ENCODE data around the gene SIPA1L3.
"Not testable (repeated sequence)": the region's sequence is repeated elsewhere in the genome, so short reads cannot be mapped to it uniquely, and the experiment has no call there.

The SIPA1L3 gene

GRCh38 chr19:37909661-37910199 lies 2.7 kb downstream of the SIPA1L3 start:
- no peak for DNase-seq (ENCODE audit: low spot score)

- DNase-seq (ENCODE audit: low spot score) = no peak
Observed at GRCh38 chr19:37914908-37915307, 7.9 kb downstream of the SIPA1L3 start.

GRCh38 chr19:37920591-37921450 lies 13.8 kb downstream of the SIPA1L3 start:
- no peak for DNase-seq (ENCODE audit: low spot score)

- DNase-seq (ENCODE audit: low spot score) = not testable (repeated sequence)
Observed at GRCh38 chr19:37924573-37924972, 17.6 kb downstream of the SIPA1L3 start.

- DNase-seq (ENCODE audit: low spot score) = no peak
Observed at GRCh38 chr19:37925212-37925611, 18.2 kb downstream of the SIPA1L3 start.

- no peak for DNase-seq (ENCODE audit: low spot score)
Observed at GRCh38 chr19:37926255-37926654, 19.2 kb downstream of the SIPA1L3 start.

GRCh38 chr19:37926711-37927110 lies 19.7 kb downstream of the SIPA1L3 start:
- no peak for DNase-seq (ENCODE audit: low spot score)

GRCh38 chr19:37928527-37929286 lies 21.7 kb downstream of the SIPA1L3 start:
- DNase-seq (ENCODE audit: low spot score) = no peak

GRCh38 chr19:37929355-37929923 lies 22.4 kb downstream of the SIPA1L3 start:
- DNase-seq (ENCODE audit: low spot score) = no peak

- no peak for DNase-seq (ENCODE audit: low spot score)
Observed at GRCh38 chr19:37930416-37930815, 23.4 kb downstream of the SIPA1L3 start.

- no peak for DNase-seq (ENCODE audit: low spot score)
Observed at GRCh38 chr19:37931881-37932655, 25.1 kb downstream of the SIPA1L3 start.

GRCh38 chr19:37932985-37933936 lies 26.3 kb downstream of the SIPA1L3 start:
- DNase-seq (ENCODE audit: low spot score) = no peak

GRCh38 chr19:37933937-37934358 lies 26.9 kb downstream of the SIPA1L3 start:
- no peak for DNase-seq (ENCODE audit: low spot score)

- DNase-seq (ENCODE audit: low spot score) = no peak
Observed at GRCh38 chr19:37935341-37935740, 28.3 kb downstream of the SIPA1L3 start.

GRCh38 chr19:37936166-37936565 lies 29.2 kb downstream of the SIPA1L3 start:
- DNase-seq (ENCODE audit: low spot score) = no peak

- DNase-seq (ENCODE audit: low spot score) = no peak
Observed at GRCh38 chr19:37936886-37937285, 29.9 kb downstream of the SIPA1L3 start.

- no peak for DNase-seq (ENCODE audit: low spot score)
Observed at GRCh38 chr19:37938353-37938752, 31.3 kb downstream of the SIPA1L3 start.

GRCh38 chr19:37941782-37942515 lies 34.9 kb downstream of the SIPA1L3 start:
- DNase-seq (ENCODE audit: low spot score) = no peak

GRCh38 chr19:37942516-37942902 lies 35.5 kb downstream of the SIPA1L3 start:
- DNase-seq (ENCODE audit: low spot score) = no peak

- DNase-seq (ENCODE audit: low spot score) = no peak
Observed at GRCh38 chr19:37943480-37943879, 36.5 kb downstream of the SIPA1L3 start.

All from hematopoietic multipotent progenitor cell treated with erythropoietin and hydrocortisone succinate and interleukin-3 and kit ligand, for 17 days (in vitro differentiated cells).